ENCODE measurements around the gene CLSTN2.

The CLSTN2 gene

GRCh38 chr3:140599009-140599408 lies 664.0 kb downstream of the CLSTN2 start:
- TF ChIP-seq CTCF (IDR thresholded peaks at IDR 0.05; ENCODE audit: low read depth, low read length) = no peak
- H3K9me3 ChIP-seq (ENCODE audit: severe bottlenecking) = no peaks in the 10 kb centered on the region
- H3K27me3 ChIP-seq (ENCODE audit: insufficient read depth, low read depth, severe bottlenecking) = no peaks in the 10 kb centered on the region
- no peak overlapping the region for H3K27ac ChIP-seq
- no peak for DNase-seq
- no peaks in the 10 kb centered on the region for H3K36me3 ChIP-seq
- H3K4me3 ChIP-seq (ENCODE audit: low read depth, low read length) = no peak overlapping the region

GRCh38 chr3:140599496-140599895 lies 664.5 kb downstream of the CLSTN2 start:
- H3K9me3 ChIP-seq (ENCODE audit: severe bottlenecking) = no peaks in the 10 kb centered on the region
- TF ChIP-seq CTCF (IDR thresholded peaks at IDR 0.05; ENCODE audit: low read depth, low read length) = no peak
- no peaks in the 10 kb centered on the region for H3K36me3 ChIP-seq
- no peak overlapping the region for H3K4me3 ChIP-seq (ENCODE audit: low read depth, low read length)
- no peak overlapping the region for H3K27ac ChIP-seq
- no peak for DNase-seq
- no peaks in the 10 kb centered on the region for H3K27me3 ChIP-seq (ENCODE audit: insufficient read depth, low read depth, severe bottlenecking)

- no peak for DNase-seq
- H3K27me3 ChIP-seq (ENCODE audit: insufficient read depth, low read depth, severe bottlenecking) = no peaks in the 10 kb centered on the region
- H3K27ac ChIP-seq = no peak overlapping the region
- no peak for TF ChIP-seq CTCF (IDR thresholded peaks at IDR 0.05; ENCODE audit: low read depth, low read length)
- no peaks in the 10 kb centered on the region for H3K36me3 ChIP-seq
- no peak overlapping the region for H3K4me3 ChIP-seq (ENCODE audit: low read depth, low read length)
- no peaks in the 10 kb centered on the region for H3K9me3 ChIP-seq (ENCODE audit: severe bottlenecking)
Observed at GRCh38 chr3:140601881-140602280, 666.9 kb downstream of the CLSTN2 start.

- H3K9me3 ChIP-seq (ENCODE audit: severe bottlenecking) = no peaks in the 10 kb centered on the region
- H3K27me3 ChIP-seq (ENCODE audit: insufficient read depth, low read depth, severe bottlenecking) = no peaks in the 10 kb centered on the region
- no peak overlapping the region for H3K4me3 ChIP-seq (ENCODE audit: low read depth, low read length)
- no peaks in the 10 kb centered on the region for H3K36me3 ChIP-seq
- H3K27ac ChIP-seq = no peak overlapping the region
- TF ChIP-seq CTCF (IDR thresholded peaks at IDR 0.05; ENCODE audit: low read depth, low read length) = no peak
- no peak for DNase-seq
Observed at GRCh38 chr3:140602781-140603180, 667.8 kb downstream of the CLSTN2 start.

- TF ChIP-seq CTCF (IDR thresholded peaks at IDR 0.05; ENCODE audit: low read depth, low read length) = no peak
- no peaks in the 10 kb centered on the region for H3K27me3 ChIP-seq (ENCODE audit: insufficient read depth, low read depth, severe bottlenecking)
- H3K27ac ChIP-seq = no peak overlapping the region
- no peak overlapping the region for H3K4me3 ChIP-seq (ENCODE audit: low read depth, low read length)
- no peaks in the 10 kb centered on the region for H3K9me3 ChIP-seq (ENCODE audit: severe bottlenecking)
- H3K36me3 ChIP-seq = no peaks in the 10 kb centered on the region
- DNase-seq = no peak
Observed at GRCh38 chr3:140603766-140604165, 668.8 kb downstream of the CLSTN2 start.

- no peaks in the 10 kb centered on the region for H3K9me3 ChIP-seq (ENCODE audit: severe bottlenecking)
- no peaks in the 10 kb centered on the region for H3K27me3 ChIP-seq (ENCODE audit: insufficient read depth, low read depth, severe bottlenecking)
- H3K36me3 ChIP-seq = no peaks in the 10 kb centered on the region
- no peak overlapping the region for H3K27ac ChIP-seq
- no peak for DNase-seq
- no peak overlapping the region for H3K4me3 ChIP-seq (ENCODE audit: low read depth, low read length)
- no peak for TF ChIP-seq CTCF (IDR thresholded peaks at IDR 0.05; ENCODE audit: low read depth, low read length)
Observed at GRCh38 chr3:140610544-140610943, 675.6 kb downstream of the CLSTN2 start.

Data from WERI-Rb-1 (cell line).